Measurements from ENCODE around the gene PSMF1.

- TF ChIP-seq CTCF (IDR thresholded peaks at IDR 0.05; ENCODE audit: extremely low read depth in 1 of 2, insufficient read depth in 1 of 2, low read depth in 1 of 2, low read length in 2 of 2) (no peak), EZH2 (IDR thresholded peaks at IDR 0.05; ENCODE audit: borderline replicate concordance, low read depth, low read length, severe bottlenecking) (no peak), POLR2A (IDR thresholded peaks at IDR 0.05; ENCODE audit: low read depth, low read length) (no peak), POLR2AphosphoS5 (IDR thresholded peaks at IDR 0.05; ENCODE audit: insufficient read depth, low read depth, low read length) (no peak), JUN (IDR thresholded peaks at IDR 0.05; ENCODE audit: borderline replicate concordance, insufficient read depth, insufficient read length, low read depth) (no peak), GATA2 (IDR thresholded peaks at IDR 0.05; ENCODE audit: insufficient read depth, insufficient read length, low read depth, low read length) (no peak), FOS (IDR thresholded peaks at IDR 0.05; ENCODE audit: borderline replicate concordance, insufficient read depth, low read length) (no peak)
Measured at GRCh38 chr20:1083431-1084080, 34.8 kb upstream of the PSMF1 start.

All from endothelial cell of umbilical vein (primary cell).